HTERT RPE-1 (cell line): ENCODE results near the gene ACACB.

Source experiments
- in situ Hi-C: fragments of 300-500 bp; cut with MboI; formaldehyde crosslinking; loops from 4 replicates; pipeline ENCODE4 v1.14.3; 2020; ENCODE audit warnings: low sequenced_read_pairs

Gene ACACB

DNA sequence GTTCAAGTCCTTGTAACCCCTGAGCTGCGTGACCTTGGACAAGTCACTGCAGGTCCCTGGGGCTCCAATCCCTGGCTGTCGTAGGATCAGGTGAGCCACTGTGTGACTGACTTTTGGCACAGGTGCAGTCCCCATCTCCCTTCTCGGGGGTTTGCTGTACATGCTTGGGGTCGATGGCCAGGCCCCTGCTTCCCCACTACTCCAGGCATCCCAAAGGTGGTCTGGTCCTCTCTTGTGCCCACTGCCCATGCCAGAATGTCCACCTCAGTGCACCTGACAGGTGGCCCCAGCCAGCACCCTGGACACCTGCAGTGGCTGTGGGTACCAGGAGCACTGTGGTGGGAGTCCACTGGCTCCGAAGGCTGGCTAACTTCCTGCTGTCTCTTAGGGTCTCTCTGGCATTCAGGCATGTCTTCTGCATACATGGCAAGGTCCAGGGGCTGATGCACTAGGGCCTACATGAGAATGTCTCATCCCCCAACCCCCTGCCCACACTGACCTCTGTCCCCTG lies 178.0 kb downstream of the ACACB start:
- in situ Hi-C loops = no loop called here

GRCh38 chr12:109295764-109296425 lies 179.5 kb downstream of the ACACB start:
- in situ Hi-C loops = no loop called here

- in situ Hi-C loops = no loop called here
Observed at GRCh38 chr12:109296431-109296830, 180.0 kb downstream of the ACACB start.

DNA sequence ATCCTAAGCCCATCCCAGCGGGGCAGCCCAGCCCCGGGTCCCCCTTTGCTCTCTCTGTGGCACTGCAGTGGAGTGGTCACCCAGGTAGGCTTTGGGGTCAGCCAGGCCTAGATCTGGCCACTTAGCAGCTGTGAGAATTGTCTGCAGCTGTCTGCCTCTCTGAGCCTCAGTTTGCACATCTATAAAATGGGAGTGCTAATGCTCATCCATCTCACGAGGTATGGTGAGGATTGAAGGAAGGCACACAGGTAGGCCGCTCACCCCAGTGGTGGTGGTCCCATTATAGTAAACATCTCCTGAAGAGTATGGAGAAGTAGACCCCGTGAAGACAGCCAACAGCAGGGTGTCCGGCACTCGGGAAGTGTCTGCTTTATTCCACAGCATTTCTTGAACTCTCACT lies 183.5 kb downstream of the ACACB start:
- in situ Hi-C loops = no loop called here

DNA sequence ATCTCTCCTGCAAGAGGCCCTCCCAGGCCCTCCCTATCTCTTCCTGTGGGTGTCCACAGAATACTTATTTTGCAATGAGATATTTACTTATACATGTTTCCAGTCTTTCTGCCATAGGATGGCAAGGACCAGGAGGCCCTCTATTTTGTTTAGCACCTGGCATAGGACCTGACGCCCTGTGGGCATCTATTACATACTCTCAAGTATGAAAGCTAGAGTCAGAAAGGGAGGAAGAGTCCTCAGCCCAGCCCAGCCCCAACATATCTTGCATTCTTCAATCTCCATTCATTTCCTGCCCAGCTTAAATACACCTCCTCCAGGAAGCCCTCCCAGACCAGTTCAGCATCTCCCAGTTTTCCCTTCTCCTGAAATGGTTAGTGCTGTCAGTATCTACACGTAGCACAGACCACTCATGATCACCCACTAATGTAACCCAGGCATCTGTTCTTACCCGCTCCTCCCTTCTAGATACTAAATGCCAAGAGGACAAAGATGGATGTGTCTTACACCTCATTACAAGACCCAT lies 185.3 kb downstream of the ACACB start:
- in situ Hi-C loops = no loop called here

GRCh38 chr12:109302358-109302757 lies 186.0 kb downstream of the ACACB start:
- in situ Hi-C loops = no loop called here

- in situ Hi-C loops = no loop called here
Observed at GRCh38 chr12:109302770-109303169, 186.4 kb downstream of the ACACB start.

GRCh38 chr12:109304485-109304884 lies 188.1 kb downstream of the ACACB start:
- in situ Hi-C loops = no loop called here

DNA sequence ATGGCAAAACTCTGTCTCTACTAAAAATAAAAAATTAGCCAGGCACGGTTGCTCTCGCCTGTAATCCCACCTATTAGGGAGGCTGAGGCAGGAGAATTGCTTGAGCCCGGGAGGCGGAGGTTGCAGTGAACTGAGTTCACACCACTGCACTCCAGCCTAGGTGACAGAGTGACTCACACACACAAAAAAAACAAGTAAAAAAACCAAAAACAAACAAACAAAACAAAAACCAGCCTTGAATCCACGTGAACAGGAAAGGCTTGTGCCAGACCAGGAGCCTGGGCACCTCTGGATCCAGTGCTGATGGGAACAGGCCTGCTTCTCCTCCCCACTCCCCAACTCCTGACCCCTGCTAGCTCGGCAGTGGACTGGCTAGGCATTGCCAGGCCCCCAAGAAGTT lies 189.2 kb downstream of the ACACB start:
- in situ Hi-C loops = no loop called here

GRCh38 chr12:109307051-109307450 lies 190.7 kb downstream of the ACACB start:
- in situ Hi-C loops = no loop called here

GRCh38 chr12:109308534-109309380 lies 192.4 kb downstream of the ACACB start, which contains the start of gene FOXN4:
FOXN4 (minus strand) TSS chr12:109309284; CDS start chr12:109308321, 963 bp downstream.
- in situ Hi-C loops = no loop called here

- in situ Hi-C loops = no loop called here
Observed at GRCh38 chr12:109309381-109310246, 193.2 kb downstream of the ACACB start.

- in situ Hi-C loops = no loop called here
Observed at GRCh38 chr12:109310247-109311125, 194.1 kb downstream of the ACACB start.
